ENCODE data around the gene ANK3.

The ANK3 gene

GRCh38 chr10:60405172-60405571, 15.5 kb upstream of the ANK3 start:
- in situ Hi-C loops (cut with HindIII; ENCODE audit: low sequenced_read_pairs) = no loop called here
- H3K4me3 ChIP-seq (ENCODE audit: low read depth, low read length) = no peak overlapping the region
- TF ChIP-seq, protein P1, sequence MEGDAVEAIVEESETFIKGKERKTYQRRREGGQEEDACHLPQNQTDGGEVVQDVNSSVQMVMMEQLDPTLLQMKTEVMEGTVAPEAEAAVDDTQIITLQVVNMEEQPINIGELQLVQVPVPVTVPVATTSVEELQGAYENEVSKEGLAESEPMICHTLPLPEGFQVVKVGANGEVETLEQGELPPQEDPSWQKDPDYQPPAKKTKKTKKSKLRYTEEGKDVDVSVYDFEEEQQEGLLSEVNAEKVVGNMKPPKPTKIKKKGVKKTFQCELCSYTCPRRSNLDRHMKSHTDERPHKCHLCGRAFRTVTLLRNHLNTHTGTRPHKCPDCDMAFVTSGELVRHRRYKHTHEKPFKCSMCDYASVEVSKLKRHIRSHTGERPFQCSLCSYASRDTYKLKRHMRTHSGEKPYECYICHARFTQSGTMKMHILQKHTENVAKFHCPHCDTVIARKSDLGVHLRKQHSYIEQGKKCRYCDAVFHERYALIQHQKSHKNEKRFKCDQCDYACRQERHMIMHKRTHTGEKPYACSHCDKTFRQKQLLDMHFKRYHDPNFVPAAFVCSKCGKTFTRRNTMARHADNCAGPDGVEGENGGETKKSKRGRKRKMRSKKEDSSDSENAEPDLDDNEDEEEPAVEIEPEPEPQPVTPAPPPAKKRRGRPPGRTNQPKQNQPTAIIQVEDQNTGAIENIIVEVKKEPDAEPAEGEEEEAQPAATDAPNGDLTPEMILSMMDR (IDR thresholded peaks at IDR 0.05; ENCODE audit: low read depth, low read length, missing control alignments) = no peak
- no peak for DNase-seq (ENCODE audit: low read depth)

GRCh38 chr10:60403168-60403873, 13.6 kb upstream of the ANK3 start:
- TF ChIP-seq, protein P1 (IDR thresholded peaks at IDR 0.05; ENCODE audit: low read depth, low read length, missing control alignments) = no peak
- H3K4me3 ChIP-seq (ENCODE audit: low read depth, low read length) = no peak overlapping the region
- DNase-seq (ENCODE audit: low read depth) = no peak
- in situ Hi-C loops (cut with HindIII; ENCODE audit: low sequenced_read_pairs) = no loop called here

DNA sequence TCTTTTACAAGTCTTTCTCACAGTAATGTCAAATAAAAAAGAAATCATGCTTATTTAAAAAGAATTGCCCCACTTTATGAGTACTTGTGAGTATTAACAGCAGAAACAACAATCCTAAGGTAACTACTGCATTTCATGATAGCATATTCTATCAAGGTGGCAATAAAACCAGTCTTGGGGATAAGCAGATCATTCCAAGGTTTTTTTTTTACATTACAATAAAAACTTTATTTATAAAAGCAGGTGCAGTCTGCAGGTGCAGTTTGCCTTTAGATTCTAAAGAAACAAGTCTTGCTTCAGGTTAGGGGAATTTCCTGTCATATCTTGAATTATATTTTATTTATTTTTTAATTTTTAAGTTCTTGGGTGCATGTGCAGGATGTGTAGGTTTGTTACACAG, 10.7 kb upstream of the ANK3 start:
- in situ Hi-C loops (cut with HindIII; ENCODE audit: low sequenced_read_pairs) = no loop called here
- TF ChIP-seq, protein P1 (IDR thresholded peaks at IDR 0.05; ENCODE audit: low read depth, low read length, missing control alignments) = no peak
- H3K4me3 ChIP-seq (ENCODE audit: low read depth, low read length) = no peak overlapping the region
- DNase-seq (ENCODE audit: low read depth) = no peak

DNA sequence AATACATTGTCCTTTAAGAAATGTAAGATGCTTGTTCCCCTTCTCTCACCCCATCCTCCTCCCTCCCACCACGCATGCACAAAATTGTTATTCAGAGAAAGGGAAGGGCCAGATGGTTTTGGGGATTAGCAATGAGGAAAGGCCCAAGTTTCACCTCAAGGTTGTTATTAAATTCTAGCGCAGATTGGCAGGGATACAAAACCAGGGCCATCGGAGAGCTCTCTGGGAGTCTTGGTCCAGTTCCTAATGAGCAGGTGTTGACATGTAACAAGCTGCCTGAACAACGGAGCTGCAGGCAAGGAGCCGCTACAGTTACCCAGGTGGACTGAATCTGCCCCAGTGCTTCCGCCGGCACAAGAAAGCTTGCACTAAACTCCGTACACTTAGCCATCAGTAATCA, 9.7 kb upstream of the ANK3 start:
- TF ChIP-seq, protein P1 (IDR thresholded peaks at IDR 0.05; ENCODE audit: low read depth, low read length, missing control alignments) = no peak
- in situ Hi-C loops (cut with HindIII; ENCODE audit: low sequenced_read_pairs) = loop anchor here (5.0 kb wide), 1 partner anchor 107 kb away; no protein-coding TSS in a partner anchor
- DNase-seq (ENCODE audit: low read depth) = no peak
- no peak overlapping the region for H3K4me3 ChIP-seq (ENCODE audit: low read depth, low read length)

GRCh38 chr10:60397792-60398191, 8.1 kb upstream of the ANK3 start:
- no peak for DNase-seq (ENCODE audit: low read depth)
- TF ChIP-seq, protein P1 (IDR thresholded peaks at IDR 0.05; ENCODE audit: low read depth, low read length, missing control alignments) = no peak
- no peak overlapping the region for H3K4me3 ChIP-seq (ENCODE audit: low read depth, low read length)
- in situ Hi-C loops (cut with HindIII; ENCODE audit: low sequenced_read_pairs) = loop anchor here (5.0 kb wide), 1 partner anchor 105 kb away; no protein-coding TSS in a partner anchor

- H3K4me3 ChIP-seq (ENCODE audit: low read depth, low read length) = no peak overlapping the region
- TF ChIP-seq, protein P1 (IDR thresholded peaks at IDR 0.05; ENCODE audit: low read depth, low read length, missing control alignments) = no peak
- DNase-seq (ENCODE audit: low read depth) = no peak
- in situ Hi-C loops (cut with HindIII; ENCODE audit: low sequenced_read_pairs) = loop anchor here (5.0 kb wide), 1 partner anchor 104 kb away; no protein-coding TSS in a partner anchor
Measured at GRCh38 chr10:60396766-60397165, 7.1 kb upstream of the ANK3 start.

Measured in astrocyte of the cerebellum (primary cell).